Putamen (tissue), 1 donor: ENCODE measurements around the gene SLC9A1.
A peak's percentile ranks its signal among the peaks of the same experiment; 100 is the strongest.

Experiments
- DNase-seq: peaks from one replicate; pipeline ENCODE4 v3.0.0-alpha.2; 2016; ENCODE audit warnings: low spot score

The SLC9A1 gene

DNA sequence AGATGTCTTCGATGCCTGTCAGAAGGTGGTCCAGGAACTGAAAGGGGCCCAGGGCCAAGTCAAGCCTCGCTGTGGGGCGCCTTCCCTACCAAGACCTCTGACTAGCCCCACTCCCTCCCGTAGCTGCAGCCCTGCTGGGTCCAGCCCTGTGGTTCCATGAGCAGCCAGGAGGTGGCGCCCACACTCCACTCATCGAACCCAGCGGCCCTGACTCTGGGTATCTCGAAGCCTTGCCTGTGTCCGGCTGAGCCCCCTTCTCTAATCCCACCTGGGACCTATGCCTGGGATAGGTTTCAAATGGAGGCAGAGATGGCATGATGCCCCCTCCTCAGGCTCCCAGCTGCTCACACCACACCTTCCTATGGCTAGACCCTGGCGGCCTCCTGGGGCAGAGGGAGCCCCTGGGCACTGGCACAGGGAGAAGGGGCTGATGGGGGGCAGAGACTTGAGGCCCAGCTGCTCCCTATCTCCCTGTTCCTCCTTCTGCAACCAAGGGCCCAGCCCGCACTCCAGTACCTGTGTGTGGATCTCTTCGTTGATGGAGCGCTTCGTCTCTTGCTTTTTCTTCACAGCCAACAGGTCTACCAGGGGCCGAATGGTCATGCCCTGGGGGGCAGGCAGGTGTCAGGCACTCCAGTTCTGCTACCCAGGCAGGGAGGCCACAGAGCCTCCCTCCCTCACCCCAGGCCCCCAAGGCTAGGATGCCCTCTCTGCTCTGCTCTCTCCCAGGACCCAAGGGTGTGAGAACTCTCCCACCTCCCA lies 52.0 kb downstream of the SLC9A1 start:
- peak; percentile 50 for DNase-seq

DNA sequence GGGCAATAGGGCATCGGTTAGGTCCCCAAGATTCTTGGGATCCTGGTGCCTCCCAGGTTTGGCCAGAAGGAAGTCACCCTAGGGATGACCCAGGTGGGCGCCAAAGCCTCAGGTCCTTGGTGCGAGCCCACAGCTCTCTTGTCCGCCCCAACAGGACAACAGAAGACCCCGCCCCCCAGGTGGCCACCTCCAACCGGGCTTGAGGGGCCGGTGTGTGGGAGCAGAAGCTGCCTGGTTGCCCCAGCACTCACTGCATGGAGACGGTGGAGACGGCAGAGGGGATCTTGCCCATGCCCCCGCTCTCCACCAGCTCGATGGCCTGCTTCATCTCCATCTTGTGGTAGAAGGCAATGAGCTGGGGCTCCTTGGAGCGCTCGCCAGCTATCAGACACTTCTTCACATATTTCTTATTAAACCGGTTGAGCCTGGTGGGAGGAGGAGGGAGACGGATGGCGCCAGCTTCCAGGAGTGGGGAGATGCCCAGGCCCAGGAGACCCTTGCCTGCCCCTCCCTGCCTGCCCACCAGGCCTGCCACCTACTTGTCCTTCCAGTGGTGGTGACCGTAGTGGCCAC lies 52.7 kb downstream of the SLC9A1 start:
- DNase-seq, result no peak

DNA sequence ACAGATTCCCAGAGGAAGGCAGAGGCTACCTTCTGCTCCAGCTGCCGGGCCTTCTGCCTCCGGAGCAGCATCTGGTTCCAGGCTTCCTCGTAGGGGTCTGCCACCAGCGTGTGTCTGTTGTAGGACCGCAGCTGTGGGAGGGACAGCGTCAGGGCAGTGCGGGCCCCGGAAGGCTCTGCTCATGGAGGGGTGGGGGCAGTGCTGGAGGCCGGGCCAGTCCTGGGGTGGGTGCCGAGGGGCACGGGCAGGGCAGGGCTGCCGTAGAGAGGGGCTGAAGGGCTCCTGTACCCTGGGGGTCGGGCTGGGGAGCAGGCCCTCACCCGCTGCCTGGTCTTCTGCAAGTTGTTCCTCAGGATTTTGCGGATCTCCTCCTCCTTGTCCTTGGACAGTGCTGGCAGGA lies 53.2 kb downstream of the SLC9A1 start:
- no peak for DNase-seq

DNA sequence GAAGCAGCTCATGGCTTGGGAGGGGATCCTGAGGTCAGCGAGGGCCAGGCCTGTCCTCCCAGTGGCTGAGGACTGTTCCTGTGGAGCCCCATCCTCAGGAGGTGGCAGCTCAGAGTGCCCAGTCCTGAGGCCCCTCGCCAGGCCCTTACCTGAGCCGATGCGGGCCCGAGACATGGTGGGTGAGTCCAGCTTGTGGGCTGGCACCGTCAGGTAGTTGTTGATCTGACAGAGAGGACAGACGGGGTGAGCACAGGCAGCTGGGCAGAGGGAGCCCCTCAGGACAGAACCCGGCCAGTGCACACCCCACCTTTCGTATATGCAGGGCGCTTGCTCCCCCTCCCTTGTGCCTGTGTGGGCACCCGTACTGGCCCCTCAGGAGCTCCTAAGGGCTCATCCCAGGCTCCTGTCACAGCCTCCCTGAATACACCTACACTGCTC lies 53.9 kb downstream of the SLC9A1 start:
- no peak for DNase-seq

DNA sequence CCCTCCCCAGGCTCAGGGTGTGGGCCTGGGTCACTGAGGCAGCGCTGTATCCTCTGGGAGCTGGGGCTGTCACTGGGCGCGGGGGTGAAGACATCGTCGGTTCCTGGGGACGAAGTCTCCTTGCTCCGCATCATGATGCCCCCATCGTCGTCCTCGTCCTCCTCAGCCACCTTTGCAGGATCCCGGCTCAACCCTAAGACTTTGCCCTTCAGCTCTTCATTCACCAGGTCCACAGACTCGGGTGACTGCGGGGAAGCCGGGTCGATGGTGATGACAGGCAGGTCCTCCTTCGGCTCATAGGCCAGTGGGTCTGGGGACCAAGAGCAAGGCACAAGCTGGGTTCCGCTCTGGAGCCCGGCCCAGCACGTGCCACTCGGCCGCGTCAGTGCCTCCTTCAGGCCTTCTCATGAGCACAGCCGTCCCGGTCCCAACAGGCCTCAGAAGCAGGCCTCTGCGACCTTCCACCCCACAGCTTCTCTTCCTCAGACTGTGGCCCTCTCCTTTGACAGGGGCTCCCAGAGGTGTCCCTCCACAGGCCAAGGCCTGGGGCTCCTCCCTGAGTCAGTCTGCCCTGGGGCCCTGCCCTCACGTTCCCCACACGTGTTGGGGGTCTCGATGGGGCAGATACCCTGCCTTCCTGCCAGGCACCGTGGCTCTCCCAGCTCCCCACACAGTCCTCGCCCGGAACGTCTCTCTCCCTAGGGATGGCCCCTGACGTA lies 54.4 kb downstream of the SLC9A1 start:
- no peak for DNase-seq

DNA sequence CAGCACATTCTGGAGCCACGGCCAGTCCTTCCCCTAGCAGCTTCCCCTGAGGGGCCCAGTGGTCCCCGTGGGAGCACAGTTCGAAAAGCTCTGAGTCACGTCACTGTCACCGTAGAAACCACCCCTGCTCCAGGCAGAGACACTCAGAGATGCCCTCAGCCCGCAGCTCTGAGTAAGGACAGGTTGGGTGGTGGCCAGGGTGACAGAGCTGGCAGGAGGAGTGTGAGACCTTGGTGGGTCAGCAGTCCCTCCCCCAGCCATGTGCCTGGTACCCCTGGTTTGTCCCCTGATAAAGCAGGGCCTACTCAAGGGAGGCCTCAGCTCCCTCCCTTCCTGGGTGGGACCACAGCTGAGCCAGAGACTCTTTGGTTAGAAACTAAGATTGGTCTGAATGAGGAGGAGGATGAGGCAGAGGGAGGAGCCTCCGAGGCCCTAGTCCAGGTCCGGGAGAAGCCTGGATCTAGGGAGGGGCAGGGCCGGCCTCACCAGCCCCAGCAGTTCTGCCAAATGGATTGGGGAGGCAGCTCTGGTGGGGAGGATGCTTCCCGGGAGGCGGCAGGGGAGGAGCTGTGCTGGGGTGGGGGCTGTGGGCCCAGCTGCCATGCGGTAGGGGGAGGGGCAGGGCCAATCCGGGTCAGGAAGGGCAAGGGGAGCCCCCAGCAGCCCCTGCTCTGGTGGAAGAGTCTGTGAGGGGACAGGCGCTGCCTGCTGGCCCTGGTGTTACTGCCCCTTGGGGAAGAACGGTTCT lies 55.2 kb downstream of the SLC9A1 start:
- DNase-seq, result no peak

DNA sequence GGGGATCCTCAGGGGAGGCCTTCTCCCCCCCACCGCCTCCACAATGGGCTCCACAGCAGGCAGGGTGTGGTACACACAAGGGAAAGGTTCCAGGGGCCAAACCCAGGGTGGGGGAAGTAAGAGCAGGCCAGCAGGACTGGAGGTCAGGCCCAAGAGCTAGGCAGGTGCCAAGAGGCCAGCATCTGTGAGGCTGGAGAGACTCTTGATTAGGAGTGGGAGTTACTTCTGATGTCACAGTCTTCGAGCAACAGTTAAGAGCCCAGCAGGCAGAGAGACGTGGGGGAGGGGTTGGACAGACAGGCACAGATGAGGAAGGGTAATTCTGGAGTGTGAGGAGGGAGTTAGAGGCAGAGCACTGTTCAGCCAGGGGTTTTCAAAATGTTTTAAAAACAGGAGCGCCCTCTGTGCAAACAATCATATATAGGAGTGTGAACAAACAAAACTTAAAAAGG lies 55.8 kb downstream of the SLC9A1 start:
- DNase-seq, result no peak

DNA sequence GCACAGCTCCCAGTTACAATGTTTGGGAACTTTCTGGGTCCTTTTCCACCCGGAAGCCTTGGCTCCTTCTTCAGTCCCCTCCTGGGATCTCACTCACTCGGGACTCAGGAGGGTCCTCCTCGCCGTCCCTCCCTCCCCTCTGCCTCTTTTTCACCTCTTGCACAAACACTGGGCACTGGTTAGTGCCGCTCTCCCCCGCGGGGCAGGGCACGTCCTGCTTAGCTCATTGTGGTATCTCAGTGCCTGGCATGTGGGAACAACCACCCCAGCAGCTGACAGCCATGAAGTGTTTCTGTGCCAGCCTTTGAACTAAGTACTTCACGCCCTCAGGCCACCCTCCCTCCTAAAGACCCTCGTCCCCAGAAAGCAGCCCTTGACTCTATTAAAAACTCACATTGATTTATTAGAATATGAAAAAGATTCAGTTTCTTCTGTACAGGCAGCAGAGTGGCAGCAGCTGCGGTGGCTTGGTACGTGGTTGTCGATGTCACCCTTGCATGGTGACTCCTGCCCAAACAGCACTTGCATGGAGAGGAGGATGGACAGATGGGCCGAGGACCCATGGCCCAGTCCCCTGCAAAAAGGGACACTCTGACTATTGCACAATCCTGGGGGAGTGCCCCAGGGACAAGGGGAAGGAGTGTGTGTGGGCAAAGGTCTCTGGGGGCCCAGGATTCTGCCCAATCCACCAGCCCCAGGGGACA lies 56.3 kb downstream of the SLC9A1 start:
- no peak for DNase-seq

DNA sequence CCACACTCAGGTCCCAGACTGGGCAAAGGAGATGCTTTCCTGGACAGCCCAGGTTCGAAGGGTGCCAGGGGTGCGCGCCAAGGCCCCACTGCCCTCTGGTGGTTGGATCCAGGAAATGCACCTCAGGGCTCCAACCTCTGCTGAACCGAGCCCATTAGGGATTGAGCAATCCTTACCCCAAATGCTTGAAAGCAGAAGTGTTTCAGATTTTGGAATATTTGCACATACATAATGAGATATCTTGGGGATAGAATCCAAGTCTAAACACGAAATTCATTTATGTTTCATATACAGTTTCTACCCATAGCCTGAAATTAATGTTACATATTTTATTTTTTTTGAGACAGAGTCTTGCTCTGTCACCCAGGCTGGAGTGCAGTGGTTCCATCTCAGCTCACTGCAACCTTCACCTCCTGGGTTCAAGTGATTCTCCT lies 57.4 kb downstream of the SLC9A1 start:
- DNase-seq, result no peak

DNA sequence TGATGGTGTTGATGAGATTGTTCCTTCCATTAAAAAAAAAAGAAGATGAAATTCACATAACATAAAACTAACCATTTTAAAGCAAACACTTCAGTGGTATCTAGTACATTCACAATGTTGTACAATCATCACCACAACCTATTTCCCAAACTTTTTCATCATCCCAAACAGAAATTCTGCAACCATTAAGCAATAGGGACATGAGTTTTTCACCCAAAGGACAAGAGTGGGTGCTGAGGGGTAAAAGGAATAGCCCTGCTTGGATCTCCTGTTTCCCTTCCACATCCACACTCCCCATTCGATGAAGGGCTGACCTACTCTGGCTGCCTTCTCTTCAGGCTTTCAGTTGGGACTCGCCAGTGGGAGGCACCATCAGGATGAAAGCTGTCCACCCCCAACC lies 59.3 kb downstream of the SLC9A1 start:
- no peak for DNase-seq

DNA sequence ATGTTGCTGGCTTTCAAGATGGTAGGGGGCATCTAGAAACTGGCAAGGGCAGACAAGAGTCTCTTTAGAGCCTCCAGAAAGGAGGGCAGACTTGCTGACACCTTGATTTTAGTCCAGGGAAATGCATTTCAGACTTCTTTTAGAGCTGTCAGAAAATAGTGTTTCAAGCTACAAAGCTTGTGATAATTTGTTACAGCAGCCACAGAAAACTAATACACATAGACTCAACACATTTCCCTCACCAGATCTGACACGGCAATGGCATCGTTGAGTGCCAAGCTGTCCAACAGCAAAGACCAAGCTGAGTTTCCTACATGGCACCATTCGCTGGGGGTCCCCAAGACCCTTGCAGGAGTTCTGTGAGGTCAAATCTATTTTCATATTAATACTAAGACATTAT lies 62.0 kb downstream of the SLC9A1 start:
- DNase-seq, result no peak

DNA sequence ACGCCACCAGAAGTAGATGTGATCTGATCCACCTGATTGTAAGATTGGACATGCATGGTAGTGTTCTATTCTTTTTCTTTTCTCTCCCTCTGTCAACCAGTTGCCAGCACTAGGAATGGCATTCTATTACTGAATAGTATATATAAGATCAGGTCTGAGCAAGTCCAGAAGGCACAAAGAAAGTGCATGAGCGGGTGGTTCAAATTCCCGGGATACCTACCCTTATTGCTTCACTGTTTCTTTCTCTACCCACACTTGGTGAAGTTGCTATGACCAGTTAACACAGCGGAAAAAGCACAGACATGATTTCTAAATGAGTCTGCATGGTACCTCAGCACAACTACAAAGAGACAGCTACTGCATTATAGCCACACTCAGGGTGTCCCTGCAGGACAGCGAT lies 64.0 kb downstream of the SLC9A1 start:
- DNase-seq, result no peak

DNA sequence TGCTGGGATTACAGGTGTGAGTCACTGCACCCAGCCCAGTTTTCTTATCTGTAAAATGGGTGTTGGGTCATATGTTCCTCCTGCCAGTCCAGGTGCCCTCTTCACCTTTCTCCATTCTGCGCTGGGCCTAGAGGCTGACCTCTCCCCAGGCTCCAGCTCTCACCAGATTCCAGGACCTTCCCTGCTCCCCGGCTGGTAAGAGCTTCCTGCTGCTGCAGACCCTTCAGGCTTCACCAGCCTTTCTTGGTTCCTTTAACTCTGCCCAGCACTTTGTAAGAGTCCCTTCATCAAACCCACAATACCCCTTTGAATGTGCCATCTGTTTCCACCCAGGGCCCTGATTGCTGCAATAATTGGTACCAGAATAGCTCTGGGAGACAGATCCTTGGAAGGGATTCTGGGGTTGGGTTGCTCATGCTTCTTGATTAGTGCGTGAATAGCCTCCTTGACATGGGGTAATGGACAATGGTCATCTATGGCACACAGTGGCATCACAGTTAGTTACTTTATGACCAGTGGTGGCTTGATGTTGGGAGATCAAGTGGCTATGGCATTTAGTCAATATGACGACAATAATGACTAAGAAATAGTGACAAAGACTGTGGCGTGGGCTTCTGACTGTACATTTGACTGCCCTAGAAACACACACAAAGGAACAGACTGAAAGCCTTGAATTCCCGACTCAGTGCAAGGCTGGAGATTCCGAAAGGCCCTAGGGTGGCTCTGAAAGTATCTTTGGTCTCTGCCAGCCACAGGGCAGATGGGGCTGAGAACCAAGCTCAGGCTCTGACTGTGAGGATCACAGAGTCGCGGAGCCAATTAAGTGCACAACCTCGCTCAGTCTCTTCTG lies 67.3 kb downstream of the SLC9A1 start:
- no peak for DNase-seq

DNA sequence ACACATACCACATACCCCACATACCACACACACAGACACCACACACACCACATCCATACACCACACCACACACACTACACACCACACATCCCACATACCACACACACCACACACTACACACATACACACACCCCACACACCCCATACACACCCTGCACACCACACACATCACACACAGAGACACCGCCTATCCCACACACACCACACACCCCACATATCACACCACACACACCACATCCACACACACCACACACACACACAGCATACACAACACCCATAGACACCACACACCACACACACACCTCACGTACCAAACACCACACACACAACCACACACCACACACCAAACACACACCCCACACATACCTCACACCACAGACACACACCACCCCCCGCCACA lies 68.3 kb downstream of the SLC9A1 start:
- DNase-seq, result no peak

DNA sequence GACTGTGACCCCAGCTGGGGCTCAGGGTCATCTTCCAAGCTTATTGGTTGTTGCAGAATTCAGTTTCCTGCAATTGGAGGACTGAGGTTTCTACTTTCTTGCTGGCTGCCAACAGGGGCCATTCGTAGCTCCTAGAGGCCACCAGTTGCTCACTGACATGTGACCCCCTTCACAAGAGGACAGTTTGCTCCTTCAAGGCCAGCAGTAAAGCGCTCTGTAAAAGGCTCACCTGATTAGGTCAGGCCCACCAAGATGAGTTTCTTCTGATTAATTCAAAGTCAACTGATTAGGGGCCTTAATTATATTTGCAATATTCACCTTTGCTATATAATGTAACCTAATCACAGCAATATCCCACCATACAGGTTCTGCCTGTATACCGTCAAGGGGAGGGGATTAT lies 68.9 kb downstream of the SLC9A1 start:
- no peak for DNase-seq

DNA sequence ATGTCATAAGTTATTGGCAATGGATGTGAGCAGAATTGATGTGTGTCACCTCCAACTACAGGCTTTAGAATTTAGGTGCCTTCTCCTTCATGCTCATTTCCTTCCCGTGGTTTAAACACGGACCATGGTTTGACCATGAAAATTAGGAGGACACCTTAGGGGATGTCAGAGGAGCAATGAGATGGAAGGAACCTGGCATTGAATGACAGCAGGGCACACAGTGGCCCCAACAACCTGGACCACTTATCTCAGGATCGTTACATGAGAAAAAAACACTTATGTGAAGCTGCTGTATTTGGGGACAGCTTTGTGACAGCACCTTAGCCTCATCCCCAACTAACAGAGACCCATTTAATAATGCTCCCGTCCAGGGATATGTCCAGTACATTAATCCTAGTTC lies 70.8 kb downstream of the SLC9A1 start:
- no peak for DNase-seq

DNA sequence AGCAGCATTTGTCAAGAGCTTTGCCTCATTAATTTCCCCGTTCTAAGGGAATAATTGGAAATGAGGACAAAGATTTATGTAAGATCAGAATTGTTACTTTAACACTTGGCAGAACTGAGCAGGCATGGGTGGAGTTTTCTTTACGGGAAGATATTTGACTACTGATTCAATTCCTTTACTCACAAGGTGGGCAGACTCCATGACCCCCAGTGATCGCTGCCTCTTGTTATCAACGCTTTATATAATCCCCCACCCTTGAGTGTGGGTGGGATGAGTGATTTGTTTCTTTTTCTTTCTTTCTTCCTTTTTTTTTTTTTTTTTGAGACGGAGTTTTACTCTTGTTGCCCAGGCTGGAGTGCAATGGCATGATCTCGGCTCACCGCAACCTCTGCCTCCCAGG lies 77.0 kb downstream of the SLC9A1 start:
- DNase-seq, result peak; percentile 60

DNA sequence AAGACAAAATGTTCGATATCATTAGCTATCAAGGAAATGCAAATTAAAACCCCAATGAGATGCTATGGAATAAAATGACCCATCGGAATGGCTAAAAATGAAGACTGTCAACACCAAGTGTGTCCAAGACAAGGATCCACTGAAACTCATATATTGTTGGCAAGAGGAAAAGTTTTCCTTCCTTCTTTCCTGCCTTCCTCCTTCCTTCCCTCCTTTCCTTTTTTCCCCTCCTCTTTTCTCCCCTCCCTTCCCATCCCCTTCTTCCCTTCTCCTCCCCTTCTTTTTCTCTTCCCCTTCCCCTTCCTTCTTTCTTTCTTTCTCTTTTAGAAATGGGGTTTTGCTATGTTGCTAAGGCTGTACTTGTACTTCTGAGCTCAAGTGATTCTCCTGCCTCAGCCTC lies 78.1 kb downstream of the SLC9A1 start:
- DNase-seq, result no peak

DNA sequence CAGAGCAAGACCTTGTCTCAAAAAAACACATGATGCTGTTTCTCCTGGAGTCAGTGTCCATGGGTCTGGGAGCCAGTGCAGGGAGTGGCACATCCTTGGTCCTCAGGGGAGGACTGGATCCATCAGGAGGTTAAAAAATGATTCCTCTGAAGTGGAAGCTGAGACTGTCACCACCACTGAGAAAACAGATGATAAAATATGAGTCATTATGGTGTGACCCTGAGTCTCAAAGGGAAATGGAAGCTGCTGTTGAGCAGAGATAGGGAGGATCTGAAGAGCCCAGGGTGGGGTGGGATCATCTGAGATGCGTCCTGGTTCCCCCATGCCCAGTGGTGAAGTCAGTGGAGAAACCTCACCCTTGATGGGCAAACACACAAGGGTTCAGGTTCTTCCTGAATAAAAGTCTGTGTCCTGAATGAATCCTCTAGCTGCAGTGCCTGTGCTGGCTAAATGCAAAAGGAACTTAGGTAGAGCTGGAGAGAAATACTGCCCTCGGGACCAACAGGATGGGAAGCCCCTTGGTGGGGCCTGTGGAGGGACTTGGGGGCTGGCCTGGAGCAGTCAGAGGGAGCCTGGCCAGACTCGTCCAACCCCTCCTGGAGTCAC lies 80.6 kb downstream of the SLC9A1 start:
- no peak for DNase-seq

DNA sequence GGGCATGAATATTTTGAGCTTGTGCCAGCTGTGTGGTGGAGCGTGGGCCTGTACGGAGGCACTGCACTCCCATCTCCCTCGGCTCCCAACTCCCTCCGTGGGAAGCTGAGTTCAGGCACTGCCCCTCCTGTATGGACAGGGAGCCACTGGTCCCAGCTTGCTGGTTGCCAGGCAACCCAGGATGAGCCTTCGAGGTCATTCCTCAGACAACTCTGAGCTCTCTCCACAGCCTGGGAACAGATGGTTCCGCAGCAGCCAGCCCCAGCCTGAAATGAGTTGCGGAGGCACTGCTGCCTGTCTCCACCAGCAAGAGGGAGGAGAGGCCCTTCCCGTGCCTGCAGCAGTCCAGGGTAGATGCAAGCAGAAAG lies 83.9 kb downstream of the SLC9A1 start:
- no peak for DNase-seq
